Activated CD8-positive, alpha-beta memory T cell treated with anti-CD3 and anti-CD28 coated beads for 1 hour (primary cell): Measurements from ENCODE around the gene PGC.
A peak's percentile ranks its signal among the peaks of the same experiment; 100 is the strongest.

Experiments used
- DNase-seq, 2 donors: peaks; one replicate each; pipeline ENCODE4 v3.0.0-alpha.2; 2020; ENCODE audit warnings: low read depth in 1 of 2; ENCODE audit errors: extremely low read depth in 1 of 2

Gene PGC

DNA sequence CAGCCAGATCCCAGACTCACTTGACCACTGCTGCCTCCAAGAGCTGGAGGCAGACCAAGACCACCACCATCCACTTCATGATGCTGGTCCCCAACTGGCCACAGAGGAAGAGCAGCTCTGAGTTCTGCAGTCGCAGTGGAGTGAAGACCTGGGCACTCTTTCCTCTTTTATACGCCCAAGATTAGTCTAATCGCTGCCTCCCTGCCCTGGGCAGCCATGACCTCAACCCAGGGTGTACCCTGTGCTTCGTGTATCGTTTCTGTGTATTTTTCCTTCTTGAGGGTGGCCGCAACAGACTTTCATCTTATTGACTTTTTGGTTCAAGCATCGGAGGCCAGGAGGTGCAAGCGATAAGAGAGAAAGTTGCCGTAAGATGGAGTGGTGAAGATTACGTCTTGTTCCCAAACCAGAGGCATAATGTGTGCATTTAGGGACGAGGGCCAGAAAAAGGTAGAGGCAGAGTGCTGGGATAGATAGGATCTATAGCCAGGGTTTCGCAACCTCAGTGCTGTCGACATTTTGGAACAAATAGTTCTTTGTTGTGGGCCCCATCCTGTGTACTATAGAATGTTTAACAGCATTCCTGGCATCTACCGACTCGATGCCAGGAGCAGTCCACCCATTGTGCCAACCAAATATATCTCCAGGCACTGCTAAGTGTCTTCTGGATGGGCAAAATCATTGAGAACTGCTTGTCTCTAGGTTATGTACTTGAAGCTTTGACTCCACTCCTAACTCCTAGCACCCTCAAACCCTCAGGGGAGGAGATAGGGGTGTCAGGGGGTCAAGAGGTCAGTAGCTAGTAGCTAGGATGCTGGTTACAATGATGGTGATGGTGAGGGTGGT lies at the start of gene PGC:
Gene PGC, minus strand, starts transcription at position 142 of the 846 bp plus-strand sequence. Its CDS starts 63 bp downstream, at position 79.
- no peak for DNase-seq

GRCh38 chr6:41796474-41796873 lies 49.3 kb upstream of the PGC start:
- no peak for DNase-seq

- DNase-seq, result no peak
Measured at GRCh38 chr6:41791984-41792383, 44.8 kb upstream of the PGC start.

GRCh38 chr6:41791305-41791704 lies 44.1 kb upstream of the PGC start:
- no peak for DNase-seq

- no peak for DNase-seq
Measured at GRCh38 chr6:41790045-41790444, 42.8 kb upstream of the PGC start.

- DNase-seq, result no peak
Measured at GRCh38 chr6:41789390-41789724, 42.2 kb upstream of the PGC start.

DNA sequence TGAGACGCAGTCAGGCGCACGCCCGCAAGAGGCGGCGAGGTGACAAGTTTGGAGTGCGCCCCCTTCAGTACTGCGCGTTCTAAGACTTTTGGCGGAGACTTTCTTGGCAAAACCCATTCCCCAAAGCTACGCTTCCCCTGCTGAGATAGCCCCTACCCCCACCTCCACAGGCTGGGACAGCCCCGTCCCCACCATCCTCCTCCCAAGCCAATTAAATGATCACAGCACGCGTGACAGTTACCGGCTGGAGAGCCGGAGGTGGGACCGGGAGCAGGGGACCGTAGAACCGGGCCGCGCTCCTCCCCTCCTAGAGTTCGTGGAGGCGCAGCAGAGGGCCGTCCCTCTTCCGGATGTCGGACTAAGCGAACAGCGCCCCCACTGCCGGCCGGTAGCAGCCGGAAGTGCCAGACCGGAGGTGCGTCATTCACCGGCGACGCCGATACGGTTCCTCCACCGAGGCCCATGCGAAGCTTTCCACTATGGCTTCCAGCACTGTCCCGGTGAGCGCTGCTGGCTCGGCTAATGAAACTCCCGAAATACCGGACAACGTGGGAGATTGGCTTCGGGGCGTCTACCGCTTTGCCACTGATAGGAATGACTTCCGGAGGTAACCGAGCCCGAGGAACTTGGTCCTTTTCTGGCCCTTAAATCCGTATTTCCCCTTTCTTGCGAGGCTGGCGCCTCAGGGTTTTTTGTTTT lies 40.2 kb upstream of the PGC start, which contains the start of gene TOMM6:
Gene TOMM6, plus strand, starts transcription at position 476 of the 699 bp plus-strand sequence. Its CDS starts 4 bp downstream, at position 480.
- peak; percentile 82 to 92 for DNase-seq

DNA sequence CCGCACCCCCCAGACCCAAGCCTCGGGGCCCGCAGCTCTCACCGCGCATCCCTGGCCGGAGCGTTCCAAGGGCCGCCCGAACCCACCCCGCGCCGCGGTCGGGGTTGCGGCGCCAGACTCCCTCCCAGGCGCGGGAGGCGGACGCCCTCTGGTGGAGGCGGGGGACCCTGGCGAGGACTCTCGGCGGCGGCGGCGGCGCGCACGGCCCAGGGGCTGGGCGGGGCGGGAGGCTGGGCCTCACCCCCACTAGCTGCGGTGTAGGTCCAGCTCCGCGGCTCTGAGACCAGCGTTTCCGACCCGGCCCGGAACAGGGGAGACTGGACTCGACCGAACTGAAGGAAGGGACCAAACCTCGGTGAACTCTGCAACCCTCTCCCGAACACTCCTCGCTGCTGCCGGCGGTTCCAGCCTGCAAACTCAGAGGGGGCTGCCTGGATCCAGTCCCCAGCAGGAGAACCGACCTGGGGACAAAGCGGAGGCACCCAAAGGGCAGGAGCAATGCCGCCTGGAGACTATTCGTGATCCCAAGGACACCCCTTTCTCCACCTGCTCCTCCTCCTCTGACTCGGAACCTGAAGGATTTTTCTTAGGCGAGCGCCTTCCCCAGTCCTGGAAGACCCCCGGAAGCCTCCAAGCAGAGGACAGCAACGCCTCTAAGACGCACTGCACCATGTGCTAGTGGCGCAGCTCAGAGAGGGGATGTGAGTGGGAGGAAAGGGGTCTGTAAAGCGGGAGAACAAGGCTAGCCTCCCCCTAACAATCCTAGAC lies 39.4 kb upstream of the PGC start:
- DNase-seq, result peak; percentile 51 to 89

- no peak for DNase-seq
Measured at GRCh38 chr6:41785689-41786450, 38.7 kb upstream of the PGC start.

DNA sequence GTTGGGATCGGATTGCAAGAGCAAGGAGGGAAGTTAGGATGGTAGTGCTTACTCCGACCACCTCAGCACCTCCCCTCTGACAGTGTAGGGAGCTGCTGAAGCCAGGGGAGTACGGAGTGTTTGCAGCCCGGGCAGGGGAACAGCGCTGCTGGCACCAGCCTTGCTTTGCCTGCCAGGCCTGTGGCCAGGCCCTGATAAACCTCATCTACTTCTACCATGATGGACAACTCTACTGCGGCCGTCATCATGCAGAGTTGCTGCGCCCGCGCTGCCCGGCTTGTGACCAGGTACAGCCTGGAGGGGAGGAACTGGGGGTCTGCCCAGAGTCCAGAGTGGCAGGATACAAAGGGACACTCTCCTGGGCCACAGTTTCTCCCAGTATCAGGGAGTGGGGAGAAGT lies 38.1 kb upstream of the PGC start:
- DNase-seq, result no peak

DNA sequence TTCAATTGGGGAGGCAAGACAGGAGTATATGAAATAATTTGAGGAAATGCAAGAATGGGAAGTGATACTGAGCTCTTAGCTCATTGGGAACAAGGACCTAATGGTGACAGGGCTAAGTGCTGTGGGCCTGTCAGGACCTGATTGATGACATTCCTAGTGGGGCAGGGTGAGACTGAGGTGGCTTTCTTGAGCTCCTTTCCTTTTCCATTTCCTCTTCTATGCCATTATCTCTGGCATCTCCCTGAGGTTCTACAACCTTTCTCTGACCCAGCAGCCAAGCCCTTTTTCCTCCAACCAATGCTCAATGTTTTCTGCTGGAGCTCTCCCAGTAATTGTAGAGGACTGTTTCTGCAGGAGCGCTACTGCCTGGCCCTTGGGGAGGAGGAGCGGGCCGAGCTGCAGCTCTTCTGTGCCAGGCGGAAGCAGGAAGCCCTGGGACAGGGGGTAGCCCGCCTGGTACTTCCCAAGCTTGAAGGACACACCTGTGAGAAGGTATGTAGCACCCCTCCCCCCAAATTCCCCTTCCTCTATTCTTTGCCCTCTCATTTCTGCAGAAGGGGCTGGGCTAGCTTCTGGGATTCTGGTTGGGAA lies 37.5 kb upstream of the PGC start:
- DNase-seq, result no peak

- DNase-seq, result no peak
Measured at GRCh38 chr6:41783106-41783780, 36.0 kb upstream of the PGC start.

DNA sequence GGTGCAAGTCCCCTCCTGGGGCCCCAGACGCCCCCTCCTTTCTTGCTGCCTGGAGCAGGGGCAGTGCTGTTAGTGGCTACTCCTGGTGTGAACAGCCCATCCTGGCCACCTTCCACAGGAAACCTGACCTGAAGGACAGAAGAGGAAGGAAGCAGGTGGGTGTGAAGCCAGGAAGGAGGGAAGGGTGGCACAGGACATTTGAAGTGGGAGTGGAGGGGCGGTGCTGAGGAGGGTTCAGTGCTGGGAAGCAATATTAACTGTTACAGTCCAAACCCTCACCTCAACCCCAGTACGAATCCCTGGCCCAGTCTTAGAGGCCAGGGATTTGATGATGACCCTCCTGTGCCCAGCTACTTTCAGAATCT lies 34.2 kb upstream of the PGC start:
- DNase-seq, result no peak

DNA sequence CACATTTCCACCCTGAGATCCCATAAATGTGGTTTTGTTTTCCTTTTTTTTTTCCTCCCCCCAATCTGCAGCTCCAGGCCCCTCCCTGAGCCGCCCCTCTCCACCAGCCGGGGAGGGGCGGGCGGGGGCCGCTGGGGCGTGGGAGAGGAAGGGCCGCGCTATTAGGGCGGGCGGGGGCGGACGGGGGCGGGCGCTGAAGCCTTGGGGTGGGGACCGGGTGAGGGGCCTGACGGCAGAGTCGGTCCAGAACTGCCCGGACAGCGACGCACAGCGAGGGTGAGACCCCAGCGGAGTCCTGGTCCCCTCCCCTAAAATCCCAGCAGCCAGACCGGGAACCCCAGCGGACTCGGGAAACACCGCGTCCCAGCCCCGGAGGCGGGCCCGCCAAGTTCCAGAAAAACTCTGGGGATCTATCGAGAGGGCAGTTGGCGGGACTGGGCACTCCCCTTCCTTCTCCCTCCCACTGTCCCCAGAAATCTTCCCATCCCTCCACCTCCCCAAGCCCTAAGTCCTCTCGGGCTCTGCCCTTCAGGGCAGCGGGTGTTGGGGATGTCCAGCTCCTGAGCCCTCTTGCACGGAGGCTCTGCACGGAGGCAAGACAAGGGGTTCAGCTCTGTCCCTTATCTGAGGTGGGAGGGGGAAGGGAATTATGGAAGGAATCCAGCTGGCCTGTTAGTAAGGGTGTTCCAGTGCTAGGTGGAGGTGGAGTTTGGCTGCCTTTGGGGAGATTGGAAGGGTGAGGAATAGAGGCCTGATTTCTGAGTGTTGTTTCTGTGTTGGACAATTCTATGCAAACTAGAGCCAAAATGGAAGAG lies 33.6 kb upstream of the PGC start, which contains the start of gene PRICKLE4:
Gene PRICKLE4, plus strand, starts transcription at position 232 of the 815 bp plus-strand sequence. CDS start 2,692 bp downstream, outside the sequence.
- no peak for DNase-seq

DNA sequence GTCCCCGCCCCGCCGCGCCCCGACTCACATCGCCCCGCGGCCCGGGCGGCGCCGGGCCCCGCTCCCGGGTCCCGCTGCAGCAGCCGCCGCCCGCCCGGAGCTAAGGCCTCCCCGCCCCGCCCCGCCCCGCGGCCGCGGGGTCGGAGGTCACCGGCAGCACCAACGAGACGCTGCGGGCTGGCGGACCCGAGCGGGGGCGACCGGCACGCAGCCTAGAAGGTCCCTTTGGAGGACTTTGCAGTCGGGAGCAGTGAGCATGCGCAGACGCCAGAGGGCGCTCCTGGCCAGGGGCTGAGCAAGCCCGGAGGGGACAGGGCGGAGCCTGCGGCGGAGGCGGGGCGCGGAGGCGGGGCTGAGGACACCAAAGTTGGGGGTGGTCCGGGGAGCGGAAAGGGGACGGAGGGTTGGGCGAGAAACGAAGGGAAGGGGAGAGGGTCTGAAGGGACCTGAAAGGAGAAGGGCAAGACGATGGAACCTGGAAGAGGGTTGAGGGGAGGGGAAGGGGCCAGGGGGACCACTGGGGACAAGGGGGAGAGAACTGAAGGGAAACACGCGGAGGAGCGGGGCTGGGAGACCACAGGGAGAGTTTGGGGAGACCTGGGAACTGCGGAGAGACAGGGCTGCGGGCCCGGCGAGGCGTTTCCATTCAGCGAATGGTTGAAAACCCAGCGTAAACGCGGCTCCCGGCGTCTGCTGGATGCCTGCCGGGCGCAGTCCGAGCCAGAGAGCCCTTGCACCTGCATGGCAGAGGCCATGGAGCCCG lies 32.8 kb upstream of the PGC start, which contains the start of gene FRS3:
Gene FRS3, minus strand, starts transcription at position 113 of the 763 bp plus-strand sequence. CDS start 2,913 bp downstream, outside the sequence.
- peak; percentile 98 to 100 for DNase-seq

DNA sequence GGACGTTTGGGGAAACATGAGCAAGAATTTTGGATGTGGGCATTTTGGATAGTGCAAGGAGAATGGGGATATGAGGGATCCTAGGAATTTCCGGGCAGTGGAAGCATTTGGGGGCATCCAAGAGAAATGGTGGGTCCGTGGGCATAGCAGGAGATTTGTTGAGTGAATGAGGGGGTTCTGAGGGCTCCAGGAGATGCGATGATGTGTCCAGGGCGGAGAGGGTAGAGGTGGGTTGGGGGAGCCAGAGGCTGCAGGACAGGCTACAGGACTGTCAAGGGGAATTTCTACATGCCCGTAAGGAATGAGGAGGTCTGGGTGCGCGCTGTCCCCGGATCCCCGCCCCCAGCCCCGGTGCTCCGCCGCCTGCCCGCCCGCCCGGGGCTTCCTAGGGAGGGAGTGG lies 32.1 kb upstream of the PGC start:
- no peak for DNase-seq

DNA sequence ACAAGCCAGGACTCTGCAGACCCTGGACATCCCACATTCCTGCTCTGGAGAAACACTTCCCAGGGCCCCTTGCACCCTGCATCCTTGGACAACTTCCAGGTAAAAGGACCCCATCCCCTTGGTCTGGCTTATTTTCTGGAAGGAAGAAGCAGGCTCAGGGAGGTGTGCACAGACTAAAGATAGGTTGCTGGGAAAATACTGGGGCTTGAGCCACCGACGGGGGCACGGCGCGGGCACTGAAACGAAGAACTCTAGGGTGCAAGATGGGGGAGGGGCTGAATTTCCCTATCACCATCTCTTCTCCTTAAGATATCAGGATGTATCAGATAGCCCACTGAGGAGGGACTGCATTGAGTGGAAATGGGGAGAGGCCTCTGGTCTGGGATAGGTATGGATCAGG lies 31.7 kb upstream of the PGC start:
- no peak for DNase-seq
